Psoas muscle (tissue), 8 donors: ENCODE measurements around the gene BUD13. TPM values are rescaled to one million over a fixed set of nuclear protein-coding genes. Genes with fewer than 3 reads are reported as not detected.

Experiments
- ATAC-seq, 4 donors: fragments of 200-7000 bp; cut with Tn5 transposase; one replicate each; pipeline ENCODE4 v1.9.1; 2020; ENCODE audit warnings: moderate library complexity in 3 of 4, mild to moderate bottlenecking in 2 of 4
- DNase-seq, 2 donors: peaks; one replicate each; pipeline ENCODE4 v3.0.0-alpha.2; 2020
- H3K27ac ChIP-seq: fragments of 200-600 bp; one replicate; pipeline ENCODE4 v1.8.0; 2022
- H3K27me3 ChIP-seq, 3 donors: fragments of 200-600 bp in 1 of 3; one replicate each; pipeline versions ENCODE4 v1.6.1 to v1.8.0; 2013 to 2022; ENCODE audit warnings: low read length in 2 of 3, mild to moderate bottlenecking in 2 of 3, moderate library complexity in 1 of 3; ENCODE audit not compliant: insufficient read depth in 3 of 3
- H3K36me3 ChIP-seq, 2 donors: fragments of 200-600 bp in 1 of 2; one replicate each; pipeline versions ENCODE4 v1.6.1 to v1.8.0; 2013 to 2022; ENCODE audit warnings: low read depth in 1 of 2, mild to moderate bottlenecking in 1 of 2, moderate library complexity in 1 of 2; ENCODE audit not compliant: insufficient read depth in 1 of 2
- H3K4me1 ChIP-seq: fragments of 200-600 bp; one replicate; pipeline ENCODE4 v1.8.0; 2022
- H3K4me3 ChIP-seq: fragments of 200-600 bp; one replicate; pipeline ENCODE4 v1.8.0; 2022; ENCODE audit warnings: mild to moderate bottlenecking
- H3K9me3 ChIP-seq: fragments of 200-600 bp; one replicate; pipeline ENCODE4 v1.8.0; 2022
- WGBS, 3 donors: extraction: QIAGEN DNeasy Blood & Tissue Kit; methylation state at CpG; one replicate each; pipeline versions ENCODE4 v1.1.6 to v1.1.7; 2013; 5-methylcytosine and 5-hydroxymethylcytosine counted together
- intact Hi-C, 2 donors: fragments of 100-400 bp; cut with DNase I; formaldehyde crosslinking; loops; one replicate each; pipeline versions ENCODE4 v1.11.0 to v1.14.2; 2022
- polyA plus RNA-seq, 3 donors: library from polyadenylated mRNA; stranded (reverse); fragments of 200-250 nt; gene quantifications; one replicate each; pipeline ENCODE4 v1.2.3, GENCODE V29; 2013
- total RNA-seq, 4 donors: library from RNA; stranded (reverse); fragmentation: NEBNext Ultra II Directional in 2 of 4; extraction: Animal tissue kit (Norgen Biotek cat#: 25700) in 2 of 4; gene quantifications; one replicate each; pipeline versions ENCODE4 v1.2.1 to v1.2.4, GENCODE V29; 2021 to 2023
- TF ChIP-seq, protein P1 (sequence below): fragments of 200-600 bp; IDR thresholded peaks from one replicate; pipeline ENCODE4 v1.8.0; 2022; ENCODE audit warnings: antibody characterized with exemption
- donor health status: healthy with polysubstance abuse.
- donor health status: DM: no; HTN: no; CAD: no; lungs with moderate emphysema.
- donor health status: Bipolar disorder and iron deficiency.
- donor health status: healthy.
- donor health status: DM: yes; HTN: yes; CAD: no.
- donor health status: DM: no; HTN: no; CAD: no.
- donor health status: DM: no; HTN: no; CAD: no.
- donor health status: DM: yes; HTN: yes; CAD: no.

The BUD13 gene
- total and polyA plus RNA-seq, 7 donors: 8.6 to 17.1 (median 11.2) TPM

DNA sequence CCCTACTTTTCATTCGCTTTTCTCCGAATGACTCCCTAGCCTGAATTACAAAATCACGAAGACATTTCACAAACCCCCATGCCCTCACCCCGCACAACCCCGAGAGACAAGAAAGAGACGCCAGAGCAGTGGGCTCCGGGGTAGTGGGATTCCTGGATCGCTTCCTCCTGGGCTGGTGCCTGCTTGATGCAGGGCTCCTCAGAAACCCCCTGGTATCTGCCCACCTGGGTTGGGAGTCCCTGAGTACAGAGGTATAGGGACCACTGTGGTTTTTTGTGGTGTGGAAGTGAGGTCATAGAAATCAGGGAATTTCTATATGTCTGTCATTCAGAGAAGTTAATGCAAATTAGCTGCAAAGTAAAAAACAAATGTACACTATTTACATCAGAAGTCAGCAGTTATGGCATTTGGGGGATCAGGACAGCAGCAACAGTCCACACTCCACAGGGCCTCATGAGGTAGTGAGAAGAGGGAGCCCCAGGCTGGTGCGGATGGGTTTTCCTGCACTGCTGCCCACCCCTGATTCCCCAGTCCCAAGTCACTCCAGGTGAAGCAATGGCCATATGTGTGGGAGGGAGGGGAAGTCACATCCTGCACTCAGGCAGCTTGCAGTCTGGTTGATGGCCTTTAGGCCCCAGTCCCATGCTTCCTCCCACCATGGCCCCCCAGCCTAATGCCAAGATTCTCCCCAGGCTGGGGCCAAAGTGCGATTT lies 39.6 kb downstream of the BUD13 start:
- H3K27ac ChIP-seq: no peak overlapping the region
- H3K27me3 ChIP-seq: no peaks in the 10 kb centered on the region
- ATAC-seq (no peak), DNase-seq (no peak)
- TF ChIP-seq, protein P1, sequence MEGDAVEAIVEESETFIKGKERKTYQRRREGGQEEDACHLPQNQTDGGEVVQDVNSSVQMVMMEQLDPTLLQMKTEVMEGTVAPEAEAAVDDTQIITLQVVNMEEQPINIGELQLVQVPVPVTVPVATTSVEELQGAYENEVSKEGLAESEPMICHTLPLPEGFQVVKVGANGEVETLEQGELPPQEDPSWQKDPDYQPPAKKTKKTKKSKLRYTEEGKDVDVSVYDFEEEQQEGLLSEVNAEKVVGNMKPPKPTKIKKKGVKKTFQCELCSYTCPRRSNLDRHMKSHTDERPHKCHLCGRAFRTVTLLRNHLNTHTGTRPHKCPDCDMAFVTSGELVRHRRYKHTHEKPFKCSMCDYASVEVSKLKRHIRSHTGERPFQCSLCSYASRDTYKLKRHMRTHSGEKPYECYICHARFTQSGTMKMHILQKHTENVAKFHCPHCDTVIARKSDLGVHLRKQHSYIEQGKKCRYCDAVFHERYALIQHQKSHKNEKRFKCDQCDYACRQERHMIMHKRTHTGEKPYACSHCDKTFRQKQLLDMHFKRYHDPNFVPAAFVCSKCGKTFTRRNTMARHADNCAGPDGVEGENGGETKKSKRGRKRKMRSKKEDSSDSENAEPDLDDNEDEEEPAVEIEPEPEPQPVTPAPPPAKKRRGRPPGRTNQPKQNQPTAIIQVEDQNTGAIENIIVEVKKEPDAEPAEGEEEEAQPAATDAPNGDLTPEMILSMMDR: no peak
- H3K9me3 ChIP-seq: no peaks in the 10 kb centered on the region
- no peak overlapping the region for H3K4me3 ChIP-seq
- peaks cover 0 to 3% of the 10 kb centered on the region in 2 donors for H3K36me3 ChIP-seq
- intact Hi-C loops: no loop called here
- 68 to 79% (median 74%) methylated on average over 10 of the region's 10 CpGs for WGBS, 3 donors
- peaks cover 11% of the 10 kb centered on the region for H3K4me1 ChIP-seq

DNA sequence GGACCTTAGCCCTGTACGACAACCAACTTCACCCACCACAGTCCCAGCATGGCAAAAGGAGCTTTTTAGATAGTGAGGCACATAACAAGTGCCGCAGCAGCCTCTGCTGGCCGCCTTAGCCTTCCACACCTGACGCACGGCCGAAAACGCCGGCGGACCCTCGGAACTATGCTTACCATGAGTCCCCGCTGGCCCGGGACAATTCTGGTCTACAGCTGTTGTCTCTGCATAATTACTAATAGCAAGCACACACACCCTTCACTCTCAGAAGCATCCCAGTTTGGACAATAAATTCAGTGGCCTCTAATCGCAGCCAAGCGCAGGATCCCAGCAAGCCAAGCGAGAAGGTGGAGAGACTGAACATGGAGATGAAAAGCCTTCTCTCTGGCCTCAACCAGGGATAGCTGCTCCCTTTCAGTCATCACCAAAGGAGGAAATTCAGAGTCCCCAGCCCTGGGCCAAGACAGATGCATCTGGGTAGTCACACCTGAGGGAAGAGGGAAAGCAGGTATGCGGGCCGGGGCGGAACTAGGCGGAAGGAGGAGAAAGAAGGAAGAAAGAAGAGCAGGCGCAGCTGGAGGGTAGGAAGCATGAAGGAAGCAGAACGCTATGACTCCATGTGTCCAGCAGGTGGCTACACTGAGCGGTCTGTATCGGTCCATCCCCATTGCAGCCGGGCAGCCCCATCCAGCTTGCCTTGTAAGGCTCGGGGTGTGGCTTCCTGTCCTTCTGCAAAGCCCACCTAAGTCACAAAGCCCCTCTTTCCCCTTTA lies 40.3 kb downstream of the BUD13 start:
- TF ChIP-seq, protein P1: peak; percentile 73
- DNase-seq (peak; percentile 46 to 74), ATAC-seq (peak; percentile 69 to 83 (median 79))
- WGBS, 3 donors: 32 to 47% (median 44%) methylated on average over 22 to 25 of the region's 25 CpGs
- Histone ChIP-seq H3K27ac (no peak overlapping the region), H3K36me3 (no peaks in the 10 kb centered on the region), H3K4me3 (no peak overlapping the region), H3K9me3 (no peaks in the 10 kb centered on the region), H3K4me1 (peaks cover 11% of the 10 kb centered on the region), H3K27me3 (no peaks in the 10 kb centered on the region)
- intact Hi-C loops: no loop called here

DNA sequence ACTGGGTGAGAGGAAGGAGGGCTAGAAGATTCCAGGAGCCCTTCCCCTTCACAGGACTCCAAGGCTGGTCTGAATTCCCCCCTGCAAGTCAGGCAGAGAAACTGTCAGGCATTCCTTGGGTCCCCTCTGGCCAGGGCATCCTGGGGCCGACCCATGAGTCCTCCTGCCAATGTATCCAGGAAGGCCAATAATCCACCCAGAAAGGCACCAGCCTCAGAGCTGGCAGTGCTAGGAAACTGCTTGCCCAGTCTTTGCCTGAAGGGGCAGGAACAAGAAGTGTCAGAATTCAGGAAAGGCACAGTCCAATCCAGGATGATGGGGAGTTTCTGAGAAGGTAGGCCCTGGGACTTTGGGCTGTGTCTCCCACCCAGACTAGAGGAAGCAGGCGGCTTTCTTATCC lies 41.0 kb downstream of the BUD13 start:
- Histone ChIP-seq H3K4me3 (no peak overlapping the region), H3K4me1 (peaks cover 11% of the 10 kb centered on the region), H3K27ac (no peak overlapping the region), H3K9me3 (no peaks in the 10 kb centered on the region), H3K36me3 (no peaks in the 10 kb centered on the region), H3K27me3 (no peaks in the 10 kb centered on the region)
- TF ChIP-seq, protein P1: no peak
- intact Hi-C loops: no loop called here
- DNase-seq (no peak), ATAC-seq (peak in 2 of 4 donors; percentile 4 to 21)
- WGBS, 3 donors: 69 to 84% (median 82%) methylated on average over 2 of the region's 2 CpGs

DNA sequence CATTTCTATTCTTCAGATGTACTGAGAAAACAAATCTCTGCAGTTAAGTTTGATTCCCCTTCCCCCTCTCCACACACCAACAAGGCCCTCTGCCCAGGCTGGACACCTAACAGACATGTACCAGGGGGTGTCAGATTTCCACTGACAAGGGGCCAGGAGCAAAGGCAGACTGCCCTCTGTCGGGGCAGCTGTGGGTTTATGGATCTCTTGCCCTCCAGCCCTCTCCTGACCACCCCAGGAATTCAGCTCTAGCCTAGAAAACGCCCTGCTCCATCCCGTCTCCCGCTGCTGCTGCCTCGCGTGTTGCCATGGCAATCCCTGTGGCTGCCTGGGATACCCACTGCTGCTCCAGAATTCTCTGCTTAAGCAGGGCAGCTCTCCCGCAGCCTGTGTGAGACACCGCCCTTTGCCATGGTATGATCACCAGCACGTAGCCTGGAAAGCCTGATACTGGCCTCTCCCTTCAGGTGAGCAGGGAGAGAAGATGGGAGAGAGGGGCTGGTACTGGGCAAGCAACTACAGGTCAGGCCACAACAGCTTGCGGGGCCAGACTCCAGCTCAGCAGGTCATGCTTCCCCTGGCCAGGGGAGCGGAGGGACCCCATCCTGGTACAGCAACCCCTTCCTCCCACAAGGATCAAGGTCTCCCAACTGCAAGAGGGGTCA lies 41.6 kb downstream of the BUD13 start:
- no peaks in the 10 kb centered on the region for H3K27me3 ChIP-seq
- H3K4me1 ChIP-seq: peaks cover 13% of the 10 kb centered on the region
- intact Hi-C loops: no loop called here
- no peaks in the 10 kb centered on the region for H3K9me3 ChIP-seq
- no peaks in the 10 kb centered on the region for H3K36me3 ChIP-seq
- TF ChIP-seq, protein P1: no peak
- ATAC-seq (peak; percentile 80 to 92 (median 90)), DNase-seq (peak in 1 of 2 donors; percentile 79)
- H3K27ac ChIP-seq: no peak overlapping the region
- WGBS, 3 donors: 29 to 35% (median 33%) methylated on average over 11 of the region's 11 CpGs
- peak overlapping the region; percentile 11 for H3K4me3 ChIP-seq
